Uterus (tissue), 2 donors: ENCODE measurements around the gene DPH6.

ENCODE experiments used
- CTCF ChIP-seq, 4 experiments: fragments of 200-600 bp in 2 of 4; fragments of 450-650 bp in 2 of 4; sonication (generic) in 2 of 4; IDR thresholded peaks; one replicate each; pipeline ENCODE4 v1.5.1; 2016 to 2019; ENCODE audit warnings: antibody characterized with exemption in 4 of 4, mild to moderate bottlenecking in 2 of 4, moderate library complexity in 1 of 4
- POLR2A ChIP-seq, 2 donors: fragments of 450-650 bp; IDR thresholded peaks; one replicate each; pipeline ENCODE4 v1.6.1; 2016; ENCODE audit warnings: antibody characterized with exemption in 2 of 2, mild to moderate bottlenecking in 1 of 2, moderate library complexity in 1 of 2

- no peak for TF ChIP-seq CTCF (IDR thresholded peaks at IDR 0.05)
- TF ChIP-seq POLR2A (IDR thresholded peaks at IDR 0.05): no peak
Measured at GRCh38 chr15:35559683-35560082, 13.7 kb upstream of the DPH6 start.
